ENCODE measurements around the gene RRP15. TPM values are rescaled to one million over a fixed set of nuclear protein-coding genes. Genes with fewer than 3 reads are reported as not detected.

Gene RRP15
- total and polyA plus RNA-seq, 2 of the 8 experiments (the other 6 are each of a cell fraction or from before 2014, with no cell fraction given) = 3.7 to 52.8 TPM

- Histone ChIP-seq H3K27me3 (replicated peaks in 1 of 4; ENCODE audit: control insufficient read depth in 3 of 4, extremely low read depth in 1 of 4, insufficient read depth in 3 of 4, low read length in 3 of 4) (no peaks in the 10 kb centered on the region), H4K8ac (ENCODE audit: extremely low read depth, insufficient read depth, low read length) (no peak overlapping the region), H3K9ac (replicated peaks in 1 of 4; ENCODE audit: extremely low read depth in 1 of 4, low read depth in 3 of 4, low read length in 3 of 4) (no peak overlapping the region), H3K23me2 (ENCODE audit: low read depth, low read length) (no peaks in the 10 kb centered on the region), H3K4me3 (ENCODE audit: extremely low read depth in 1 of 4, insufficient read depth in 2 of 4, low read depth in 3 of 4, low read length in 4 of 4) (no peak overlapping the region), H3K4ac (replicated peaks; ENCODE audit: insufficient read length, low read depth, low read length) (no peak overlapping the region), H3K79me2 (ENCODE audit: control insufficient read depth in 1 of 2, insufficient read depth in 2 of 2, low read length in 2 of 2) (no peaks in the 10 kb centered on the region), H2AK5ac (ENCODE audit: low read depth, low read length) (no peak overlapping the region), H2BK15ac (ENCODE audit: low read length) (no peak overlapping the region), H3K56ac (replicated peaks; ENCODE audit: insufficient read length, low read depth, low read length) (no peak overlapping the region), H3K9me3 (ENCODE audit: insufficient read depth in 2 of 2, low read depth in 1 of 2, low read length in 1 of 2) (no peaks in the 10 kb centered on the region), H3K18ac (ENCODE audit: extremely low read depth, low read length) (no peak overlapping the region), H2AFZ (ENCODE audit: low read length) (no peak overlapping the region), H3K23ac (ENCODE audit: insufficient read length) (no peak overlapping the region), H2BK12ac (ENCODE audit: low read depth, low read length) (no peak overlapping the region), H2BK120ac (replicated peaks; ENCODE audit: low read depth, low read length) (no peak overlapping the region), H3K4me2 (ENCODE audit: insufficient read depth in 1 of 2, low read depth in 2 of 2, low read length in 2 of 2) (no peak overlapping the region), H4K91ac (replicated peaks; ENCODE audit: insufficient read length, low read length) (no peak overlapping the region), H3K27ac (ENCODE audit: low read depth, low read length) (no peak overlapping the region), H3K14ac (ENCODE audit: insufficient read length) (no peak overlapping the region), H3K36me3 (ENCODE audit: control insufficient read depth in 2 of 4, insufficient read depth in 4 of 4, low read length in 3 of 4) (no peaks in the 10 kb centered on the region), H2BK20ac (ENCODE audit: low read length) (no peak overlapping the region), H2BK5ac (ENCODE audit: low read depth, low read length) (no peak overlapping the region), H3K79me1 (ENCODE audit: low read depth, low read length) (no peaks in the 10 kb centered on the region), H3K4me1 (replicated peaks in 1 of 4; ENCODE audit: control insufficient read depth in 3 of 4, insufficient read depth in 4 of 4, low read length in 3 of 4) (no peaks in the 10 kb centered on the region; a peak in 1 of 7 replicates), H4K20me1 (replicated peaks in 1 of 2; ENCODE audit: control insufficient read depth in 1 of 2, insufficient read depth in 2 of 2, low read length in 2 of 2) (no peaks in the 10 kb centered on the region), H4K5ac (ENCODE audit: insufficient read length, low read depth, low read length) (no peak overlapping the region)
- CTCF ChIA-PET (ENCODE audit: partially characterized antibody) = interaction anchor here (1.1 to 1.4 kb wide), 2 partner anchors 10 to 25 kb away, joined by 3 read pairs; partner anchors contain the start of gene RRP15
- no peak for TF ChIP-seq CHD1 (IDR thresholded peaks at IDR 0.05; ENCODE audit: low read depth, low read length)
- no peak for TF ChIP-seq SP2 (IDR thresholded peaks at IDR 0.05; ENCODE audit: low read length)
- TF ChIP-seq NRF1 (IDR thresholded peaks at IDR 0.05; ENCODE audit: low read depth, low read length) = no peak
- TF ChIP-seq RAD21 (IDR thresholded peaks at IDR 0.05 in 1 of 2, conservative IDR thresholded peaks at IDR 0.05 in 1 of 2; ENCODE audit: low read depth in 2 of 2, low read length in 2 of 2) = no peak
- TF ChIP-seq EP300 (IDR thresholded peaks at IDR 0.05; ENCODE audit: borderline replicate concordance in 1 of 2, low read depth in 2 of 2, low read length in 2 of 2) = no peak
- no peak for TF ChIP-seq HDAC2 (IDR thresholded peaks at IDR 0.05; ENCODE audit: borderline replicate concordance in 1 of 2, low read depth in 2 of 2, low read length in 2 of 2)
- TF ChIP-seq BACH1 (IDR thresholded peaks at IDR 0.05; ENCODE audit: low read length) = no peak
- TF ChIP-seq EGR1 (IDR thresholded peaks at IDR 0.05; ENCODE audit: borderline replicate concordance, low read depth, low read length) = no peak
- TF ChIP-seq MAX (IDR thresholded peaks at IDR 0.05) = no peak
- no peak for TF ChIP-seq KDM1A (IDR thresholded peaks at IDR 0.05; ENCODE audit: borderline replicate concordance, low read length)
- POLR2A ChIA-PET (ENCODE audit: partially characterized antibody) = interaction anchor here (0.7 kb wide), 1 partner anchor 1432 kb away, joined by 4 read pairs; no protein-coding TSS in a partner anchor
- 75% methylated on average over 2 of the region's 2 CpGs; no CpG with 5 or more reads in 1 of the 2 experiments for WGBS, 2 experiments (ENCODE audit: extremely low coverage in 1 of 2, insufficient coverage in 1 of 2, insufficient read length in 1 of 2, insufficient replicate concordance in 2 of 2, low coverage in 1 of 2, low lambda C conversion rate in 2 of 2, missing lambda C conversion rate in 1 of 2)
- DNase-seq (ENCODE audit: low read depth in 1 of 2, low spot score in 2 of 2) (no peak), FAIRE-seq (no peak)
Measured at GRCh38 chr1:218274511-218274910, 10.6 kb upstream of the RRP15 start.

Data from H1 (cell line).